Measurements from ENCODE around the gene SMYD2. TPM values are rescaled to one million over a fixed set of nuclear protein-coding genes. Genes with fewer than 3 reads are reported as not detected.

Gene SMYD2
- total RNA-seq, 1 donor from 2014 or later = 34.8 TPM

GRCh38 chr1:214332946-214333798 lies 52.2 kb downstream of the SMYD2 start:
- no peaks in the 10 kb centered on the region for H3K9me3 Mint-ChIP-seq
- peak overlapping the region; percentile 76 for H3K27ac Mint-ChIP-seq
- peak; percentile 74 for TF ChIP-seq CTCF (IDR thresholded peaks at IDR 0.05; ENCODE audit: unreplicated experiment)
- H3K36me3 Mint-ChIP-seq = peaks cover 11% of the 10 kb centered on the region
- no peaks in the 10 kb centered on the region for H3K27me3 Mint-ChIP-seq (ENCODE audit: low read depth)
- H3K4me1 Mint-ChIP-seq = peaks cover 23% of the 10 kb centered on the region
- peak; percentile 35 to 76 for DNase-seq (ENCODE audit: low spot score in 2 of 2, unreplicated experiment in 2 of 2)
- no peak overlapping the region for H3K4me3 Mint-ChIP-seq

- H3K36me3 Mint-ChIP-seq = peaks cover 11% of the 10 kb centered on the region
- no peaks in the 10 kb centered on the region for H3K27me3 Mint-ChIP-seq (ENCODE audit: low read depth)
- peaks cover 19% of the 10 kb centered on the region for H3K4me1 Mint-ChIP-seq
- no peak for TF ChIP-seq CTCF (IDR thresholded peaks at IDR 0.05; ENCODE audit: unreplicated experiment)
- DNase-seq (ENCODE audit: low spot score in 2 of 2, unreplicated experiment in 2 of 2) = no peak
- H3K4me3 Mint-ChIP-seq = no peak overlapping the region
- no peaks in the 10 kb centered on the region for H3K9me3 Mint-ChIP-seq
- peak overlapping the region; percentile 3 for H3K27ac Mint-ChIP-seq
These were observed 54.6 kb downstream of the SMYD2 start for GRCh38 chr1:214335567-214335966.

GRCh38 chr1:214337015-214337414 lies 56.1 kb downstream of the SMYD2 start:
- H3K27me3 Mint-ChIP-seq (ENCODE audit: low read depth) = no peaks in the 10 kb centered on the region
- H3K4me1 Mint-ChIP-seq = peaks cover 16% of the 10 kb centered on the region
- H3K4me3 Mint-ChIP-seq = no peak overlapping the region
- H3K36me3 Mint-ChIP-seq = peaks cover 11% of the 10 kb centered on the region
- H3K27ac Mint-ChIP-seq = peak overlapping the region; percentile 69
- TF ChIP-seq CTCF (IDR thresholded peaks at IDR 0.05; ENCODE audit: unreplicated experiment) = no peak
- no peak for DNase-seq (ENCODE audit: low spot score in 2 of 2, unreplicated experiment in 2 of 2)
- no peaks in the 10 kb centered on the region for H3K9me3 Mint-ChIP-seq

GRCh38 chr1:214337511-214337910 lies 56.6 kb downstream of the SMYD2 start:
- Mint-ChIP-seq H3K4me1 (peaks cover 16% of the 10 kb centered on the region), H3K36me3 (peaks cover 14% of the 10 kb centered on the region), H3K4me3 (no peak overlapping the region), H3K27me3 (ENCODE audit: low read depth) (no peaks in the 10 kb centered on the region), H3K27ac (peak overlapping the region; percentile 69), H3K9me3 (no peaks in the 10 kb centered on the region)
- DNase-seq (ENCODE audit: low spot score in 2 of 2, unreplicated experiment in 2 of 2) = no peak
- no peak for TF ChIP-seq CTCF (IDR thresholded peaks at IDR 0.05; ENCODE audit: unreplicated experiment)

- no peak for TF ChIP-seq CTCF (IDR thresholded peaks at IDR 0.05; ENCODE audit: unreplicated experiment)
- peaks cover 12% of the 10 kb centered on the region for H3K4me1 Mint-ChIP-seq
- no peaks in the 10 kb centered on the region for H3K9me3 Mint-ChIP-seq
- H3K27ac Mint-ChIP-seq = peak overlapping the region; percentile 33
- peaks cover 16% of the 10 kb centered on the region for H3K36me3 Mint-ChIP-seq
- H3K4me3 Mint-ChIP-seq = no peak overlapping the region
- no peak for DNase-seq (ENCODE audit: low spot score in 2 of 2, unreplicated experiment in 2 of 2)
- H3K27me3 Mint-ChIP-seq (ENCODE audit: low read depth) = no peaks in the 10 kb centered on the region
These were observed 57.3 kb downstream of the SMYD2 start for GRCh38 chr1:214338212-214338611.

All from mesothelial cell of epicardium (in vitro differentiated cells).